SK-N-MC (cell line): ENCODE data around the gene SCG5.

Experiments used
- EZH2 ChIP-seq: fragments of 200-600 bp; sonication (generic); IDR thresholded peaks from one replicate; pipeline ENCODE4 v1.6.1; 2017; ENCODE audit warnings: antibody characterized with exemption
- POLR2AphosphoS5 ChIP-seq: IDR thresholded peaks from 2 replicates; pipeline ENCODE4 v1.6.1; 2012; ENCODE audit warnings: mild to moderate bottlenecking, low read depth, low read length, borderline replicate concordance

GRCh38 chr15:32730677-32731654 lies 89.5 kb downstream of the SCG5 start:
- TF ChIP-seq POLR2AphosphoS5 (no peak), EZH2 (no peak)
